GM21786 (cell line): Measurements from ENCODE around the gene JAK1.
"Not testable (repeated sequence)": the region's sequence is repeated elsewhere in the genome, so short reads cannot be mapped to it uniquely, and the experiment has no call there.

Experiments
- ATAC-seq: cut with Tn5 transposase; IDR thresholded peaks from one replicate; pipeline ENCODE4 v1.9.1; 2021; ENCODE audit not compliant: unreplicated experiment

Gene JAK1

GRCh38 chr1:64966158-64966971 lies at the start of gene JAK1:
Gene JAK1, minus strand, starts transcription at chr1:64966549. Its CDS starts 80,285 bp downstream, at chr1:64886264.
- peak; percentile 72 for ATAC-seq

GRCh38 chr1:65014321-65014720 lies 48.0 kb upstream of the JAK1 start:
- no peak for ATAC-seq

- ATAC-seq, result no peak
These were observed 45.6 kb upstream of the JAK1 start for GRCh38 chr1:65011983-65012382.

- ATAC-seq, result no peak
These were observed 43.5 kb upstream of the JAK1 start for GRCh38 chr1:65009724-65010420.

GRCh38 chr1:65009176-65009575 lies 42.8 kb upstream of the JAK1 start:
- ATAC-seq, result no peak

- ATAC-seq, result no peak
These were observed 40.5 kb upstream of the JAK1 start for GRCh38 chr1:65006806-65007205.

GRCh38 chr1:65003316-65003664 lies 36.9 kb upstream of the JAK1 start:
- no peak for ATAC-seq

- ATAC-seq, result peak; percentile 79
These were observed 36.4 kb upstream of the JAK1 start for GRCh38 chr1:65002508-65003315.

GRCh38 chr1:65002156-65002507 lies 35.8 kb upstream of the JAK1 start:
- peak; percentile 20 for ATAC-seq

- ATAC-seq, result no peak
These were observed 35.0 kb upstream of the JAK1 start for GRCh38 chr1:65001231-65001792.

- not testable (repeated sequence) for ATAC-seq
These were observed 32.1 kb upstream of the JAK1 start for GRCh38 chr1:64998425-64998948.

- ATAC-seq, result no peak
These were observed 30.4 kb upstream of the JAK1 start for GRCh38 chr1:64996541-64997257.

GRCh38 chr1:64995316-64995715 lies 29.0 kb upstream of the JAK1 start:
- no peak for ATAC-seq

- peak; percentile 97 for ATAC-seq
These were observed 20.8 kb upstream of the JAK1 start for GRCh38 chr1:64986903-64987871.

- no peak for ATAC-seq
These were observed 18.4 kb upstream of the JAK1 start for GRCh38 chr1:64984737-64985136.

GRCh38 chr1:64984106-64984505 lies 17.8 kb upstream of the JAK1 start:
- no peak for ATAC-seq

GRCh38 chr1:64983110-64983509 lies 16.8 kb upstream of the JAK1 start:
- ATAC-seq, result no peak

- no peak for ATAC-seq
These were observed 15.5 kb upstream of the JAK1 start for GRCh38 chr1:64981601-64982533.
